ENCODE results near the gene STARD9. TPM values are rescaled to one million over a fixed set of nuclear protein-coding genes. Genes with fewer than 3 reads are reported as not detected.

Gene STARD9
- total and polyA plus RNA-seq, 10 of the 15 experiments (the other 5 are each of a cell fraction or from before 2014, with no cell fraction given), result 0.58 to 11.5 (median 6.1) TPM

DNA sequence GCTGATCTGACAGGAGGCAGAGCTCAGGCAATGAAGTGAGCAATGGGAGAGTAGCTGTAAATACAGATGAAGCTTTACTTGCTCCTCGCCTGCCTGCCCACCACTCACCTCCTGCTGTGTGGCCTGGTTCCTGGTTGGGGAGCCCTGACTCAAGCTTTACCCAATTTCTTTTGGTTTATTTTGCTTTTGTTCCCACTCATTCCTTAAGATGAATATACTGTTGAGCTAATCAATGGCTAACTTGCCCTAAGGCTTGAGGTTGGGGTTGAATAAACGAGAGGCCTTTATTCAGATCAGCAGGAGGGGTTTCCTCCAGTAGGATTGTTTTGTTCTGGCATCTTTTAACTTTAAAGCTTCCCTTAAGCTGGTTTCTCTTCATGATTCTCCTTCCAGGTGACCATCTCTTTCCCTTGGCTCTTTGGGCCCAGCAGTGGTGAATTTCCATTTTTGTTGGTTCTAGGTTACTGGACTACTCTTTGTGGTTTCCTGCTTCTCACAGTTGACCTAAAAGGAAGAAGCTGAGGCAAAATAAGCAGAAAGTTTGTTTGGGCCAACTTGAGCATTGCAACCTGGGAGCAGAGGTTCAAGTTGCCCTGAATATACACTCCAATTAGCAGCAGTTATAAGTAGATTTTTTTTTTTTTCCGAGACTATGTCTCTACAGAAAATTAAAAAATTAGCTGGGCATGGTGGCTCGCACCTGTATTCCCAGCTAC, 44.4 kb downstream of the STARD9 start:
- no TSS peak for BruUV-seq (replicated peaks)
- in situ Hi-C loops (cut with MboI), result no loop called here
- ChIA-PET POLR2A (interaction anchor here (0.5 to 1.0 kb wide), 4 partner anchors 12 to 1370 kb away, joined by 3 read pairs; partner anchors contain the start of genes HAUS2 and LRRC57), CTCF (interaction anchor here (0.8 to 1.2 kb wide), 4 partner anchors 11 to 71 kb away, joined by 3 to 5 read pairs (median 4); no protein-coding TSS in a partner anchor), SMC1A (ENCODE audit: uncharacterized antibody, unreplicated experiment) (interaction anchor here (0.6 to 1.9 kb wide), 11 partner anchors 10 to 303 kb away, joined by 3 to 6 read pairs (median 3); no protein-coding TSS in a partner anchor), RAD21 (ENCODE audit: unreplicated experiment) (no interaction called here)
- FAIRE-seq, result no peak
- Histone ChIP-seq H3K36me3 (ENCODE audit: control insufficient read depth in 2 of 2, insufficient read depth in 2 of 2, low read length in 1 of 2) (no peaks in the 10 kb centered on the region; a peak in 1 of 4 replicates), H2AFZ (ENCODE audit: control insufficient read depth, low read depth, low read length) (peak overlapping the region; percentile 52), H3K4me3 (no peak overlapping the region), H3K79me2 (ENCODE audit: control insufficient read depth, insufficient read depth, low read length) (no peaks in the 10 kb centered on the region), H3K27ac (ENCODE audit: control insufficient read depth, insufficient read depth) (peak overlapping the region; percentile 26), H3K9me3 (replicated peaks; ENCODE audit: control insufficient read depth, insufficient read depth, low read length) (no peaks in the 10 kb centered on the region), H4K20me1 (ENCODE audit: control insufficient read depth, insufficient read depth) (no peaks in the 10 kb centered on the region), H3K4me2 (ENCODE audit: control insufficient read depth, insufficient read depth) (no peak overlapping the region), H3K9ac (ENCODE audit: control insufficient read depth, insufficient read depth, low read length) (no peak overlapping the region), H3K4me1 (ENCODE audit: control insufficient read depth, insufficient read depth, low read length) (peaks cover 8% of the 10 kb centered on the region), H3K27me3 (replicated peaks in 1 of 2; ENCODE audit: control insufficient read depth in 2 of 2, insufficient read depth in 2 of 2, low read length in 1 of 2) (no peaks in the 10 kb centered on the region)
- intact Hi-C loops (cut with micrococcal nuclease; ENCODE audit: unreplicated experiment), result no loop called here
- no peak for ATAC-seq
- TF ChIP-seq POLR2A (IDR thresholded peaks at IDR 0.05; ENCODE audit: low read depth, low read length), result no peak
- TF ChIP-seq RUNX3 (IDR thresholded peaks at IDR 0.05; ENCODE audit: low read length), result peak; percentile 45
- TF ChIP-seq, protein P1, sequence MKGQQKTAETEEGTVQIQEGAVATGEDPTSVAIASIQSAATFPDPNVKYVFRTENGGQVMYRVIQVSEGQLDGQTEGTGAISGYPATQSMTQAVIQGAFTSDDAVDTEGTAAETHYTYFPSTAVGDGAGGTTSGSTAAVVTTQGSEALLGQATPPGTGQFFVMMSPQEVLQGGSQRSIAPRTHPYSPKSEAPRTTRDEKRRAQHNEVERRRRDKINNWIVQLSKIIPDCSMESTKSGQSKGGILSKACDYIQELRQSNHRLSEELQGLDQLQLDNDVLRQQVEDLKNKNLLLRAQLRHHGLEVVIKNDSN (IDR thresholded peaks at IDR 0.05; ENCODE audit: borderline replicate concordance, extremely low read length, insufficient read depth, low read depth, low read length), result no peak
- TF ChIP-seq, protein P2, sequence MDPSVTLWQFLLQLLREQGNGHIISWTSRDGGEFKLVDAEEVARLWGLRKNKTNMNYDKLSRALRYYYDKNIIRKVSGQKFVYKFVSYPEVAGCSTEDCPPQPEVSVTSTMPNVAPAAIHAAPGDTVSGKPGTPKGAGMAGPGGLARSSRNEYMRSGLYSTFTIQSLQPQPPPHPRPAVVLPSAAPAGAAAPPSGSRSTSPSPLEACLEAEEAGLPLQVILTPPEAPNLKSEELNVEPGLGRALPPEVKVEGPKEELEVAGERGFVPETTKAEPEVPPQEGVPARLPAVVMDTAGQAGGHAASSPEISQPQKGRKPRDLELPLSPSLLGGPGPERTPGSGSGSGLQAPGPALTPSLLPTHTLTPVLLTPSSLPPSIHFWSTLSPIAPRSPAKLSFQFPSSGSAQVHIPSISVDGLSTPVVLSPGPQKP (IDR thresholded peaks at IDR 0.05; ENCODE audit: low read depth, low read length), result no peak
- TF ChIP-seq POLR2AphosphoS2 (IDR thresholded peaks at IDR 0.05; ENCODE audit: low read depth, low read length), result no peak
- 72% methylated on average over 4 of the region's 4 CpGs for WGBS (ENCODE audit: insufficient coverage, insufficient replicate concordance, low lambda C conversion rate, missing lambda C conversion rate)
- DNase-seq (ENCODE audit: low read depth, low spot score), result no peak

Measured in GM12878 (cell line).